HepG2 (cell line): ENCODE data around the gene PALM3. TPM values are rescaled to one million over a fixed set of nuclear protein-coding genes. Genes with fewer than 3 reads are reported as not detected.

ENCODE experiments used
- BCL3 ChIP-seq: sonication (generic); formaldehyde crosslinking; IDR thresholded peaks from 2 replicates; pipeline ENCODE4 v1.5.1; 2020; ENCODE audit warnings: mild to moderate bottlenecking, missing genetic modification reagents, moderate library complexity
- DR1 ChIP-seq: sonication (generic); formaldehyde crosslinking; IDR thresholded peaks from 2 replicates; pipeline ENCODE4 v1.8.0; 2021; ENCODE audit warnings: mild to moderate bottlenecking, missing genetic modification reagents, inconsistent platforms
- EHMT2 ChIP-seq: fragments of 200-600 bp; sonication (generic); IDR thresholded peaks from 2 replicates; pipeline ENCODE4 v1.7.0; 2017; ENCODE audit warnings: antibody characterized with exemption, low read depth, low read length, borderline replicate concordance
- FOXK1 ChIP-seq: sonication (generic); formaldehyde crosslinking; IDR thresholded peaks from 2 replicates; pipeline ENCODE4 v1.4.0; 2020; ENCODE audit warnings: low read depth, missing genetic modification reagents, borderline replicate concordance
- HNRNPH1 ChIP-seq: fragments of 200-400 bp; formaldehyde crosslinking; optimal IDR thresholded peaks from 2 replicates; pipeline ENCODE3; 2017; ENCODE audit warnings: mild to moderate bottlenecking, low read depth, low read length
- MBD4 ChIP-seq: IDR thresholded peaks from 2 replicates; pipeline ENCODE4 v1.6.1; 2012; ENCODE audit warnings: low read length, inconsistent platforms, borderline replicate concordance
- MXD1 ChIP-seq: sonication (generic); formaldehyde crosslinking; IDR thresholded peaks from 2 replicates; pipeline ENCODE4 v1.4.0; 2020; ENCODE audit warnings: mild to moderate bottlenecking, missing genetic modification reagents
- NONO ChIP-seq, 2 experiments: fragments of 450-650 bp in 1 of 2; sonication (generic) in 1 of 2; formaldehyde crosslinking in 1 of 2; IDR thresholded peaks in 1 of 2; conservative IDR thresholded peaks in 1 of 2; 2 replicates each; pipeline versions ENCODE4 v1.6.1 to v1.8.0; 2017 to 2022; ENCODE audit warnings: mild to moderate bottlenecking in 1 of 2, missing genetic modification reagents in 1 of 2, moderate library complexity in 1 of 2
- NR2C2 ChIP-seq: sonication (generic); formaldehyde crosslinking; IDR thresholded peaks from 2 replicates; pipeline ENCODE4 v1.4.0; 2020; ENCODE audit warnings: missing genetic modification reagents, mild to moderate bottlenecking, moderate library complexity, borderline replicate concordance
- PBX3 ChIP-seq: sonication (generic); formaldehyde crosslinking; IDR thresholded peaks from 2 replicates; pipeline ENCODE4 v1.8.1; 2023; ENCODE audit warnings: missing genetic modification reagents, inconsistent platforms, borderline replicate concordance
- RFXAP ChIP-seq: sonication (generic); formaldehyde crosslinking; IDR thresholded peaks from 2 replicates; pipeline ENCODE4 v1.4.0; 2020; ENCODE audit warnings: missing genetic modification reagents, borderline replicate concordance
- SMARCE1 ChIP-seq: fragments of 450-650 bp; IDR thresholded peaks from 2 replicates; pipeline ENCODE4 v1.6.1; 2017; ENCODE audit warnings: borderline replicate concordance
- SP2 ChIP-seq: sonication (generic); formaldehyde crosslinking; IDR thresholded peaks from 2 replicates; pipeline ENCODE4 v1.5.1; 2020; ENCODE audit warnings: mild to moderate bottlenecking, missing genetic modification reagents
- SP5 ChIP-seq: IDR thresholded peaks from 2 replicates; pipeline ENCODE4 v1.6.1; 2016; ENCODE audit warnings: low read depth, borderline replicate concordance
- TEF ChIP-seq: sonication (generic); formaldehyde crosslinking; IDR thresholded peaks from 2 replicates; pipeline ENCODE4 v1.5.0; 2020; ENCODE audit warnings: missing genetic modification reagents
- TFDP1 ChIP-seq: IDR thresholded peaks from 2 replicates; pipeline ENCODE4 v1.6.1; 2016; ENCODE audit warnings: missing compliant biosample characterization, missing genetic modification reagents, borderline replicate concordance
- ZBTB39 ChIP-seq: sonication (generic); formaldehyde crosslinking; IDR thresholded peaks from 2 replicates; pipeline ENCODE4 v1.5.0; 2020; ENCODE audit warnings: missing genetic modification reagents
- ZNF878 ChIP-seq: sonication (generic); formaldehyde crosslinking; IDR thresholded peaks from 2 replicates; pipeline ENCODE4 v1.8.1; 2023; ENCODE audit warnings: mild to moderate bottlenecking, missing genetic modification reagents, moderate library complexity
- ZSCAN31 ChIP-seq: sonication (generic); formaldehyde crosslinking; IDR thresholded peaks from 2 replicates; pipeline ENCODE4 v1.5.0; 2020; ENCODE audit warnings: low read depth, mild to moderate bottlenecking, missing genetic modification reagents
- polyA plus RNA-seq, 8 experiments: library from polyadenylated mRNA; depleted of rRNA in 3 of 8; stranded (reverse) in 7 of 8; unstranded in 1 of 8; fragments of >200 nt; fragmentation: Illumina TruSeq in 4 of 8; extraction: Trizol in 4 of 8; gene quantifications; 2 replicates each; pipeline versions ENCODE4 v1.2.1 to v1.2.3, GENCODE V29; 2011 to 2016; ENCODE audit warnings: low read depth in 4 of 8, missing spikeins in 1 of 8, mixed read lengths in 1 of 8; ENCODE audit not compliant: insufficient read depth in 1 of 8
- total RNA-seq, 5 experiments: library from RNA; depleted of rRNA; stranded (reverse); fragments of >200 nt; fragmentation: Illumina TruSeq; extraction: Trizol; gene quantifications; 2 replicates each; pipeline ENCODE4 v1.2.3, GENCODE V29; 2016; ENCODE audit warnings: low read depth in 1 of 5

Gene PALM3
- total and polyA plus RNA-seq, 2 of the 13 experiments (the other 11 are each of a cell fraction or from before 2014, with no cell fraction given), result 0.79 to 2.4 TPM

- TF ChIP-seq PBX3 (CRISPR knock-in tag), result no peak
- no peak for TF ChIP-seq SP5 (CRISPR knock-in tag)
- TF ChIP-seq MBD4, result no peak
- TF ChIP-seq TFDP1, result no peak
- TF ChIP-seq ZSCAN31 (CRISPR knock-in tag), result peak; percentile 4; the same call in 1 of the 2 replicates
- TF ChIP-seq ZBTB39 (CRISPR knock-in tag), result no peak
- no peak for TF ChIP-seq DR1 (CRISPR knock-in tag)
- no peak for TF ChIP-seq HNRNPH1
- TF ChIP-seq BCL3 (CRISPR knock-in tag), result no peak
- no peak for TF ChIP-seq NONO (IDR thresholded peaks at IDR 0.05)
- TF ChIP-seq NONO (CRISPR knock-in tag; conservative IDR thresholded peaks at IDR 0.05), result no peak
- 0 out of 2 replicates have a peak, but pooled peaks have one; percentile 46 for TF ChIP-seq MXD1 (CRISPR knock-in tag)
- no peak for TF ChIP-seq EHMT2
- no peak for TF ChIP-seq ZNF878
- no peak for TF ChIP-seq TEF (CRISPR knock-in tag)
- no peak for TF ChIP-seq FOXK1 (CRISPR knock-in tag)
- TF ChIP-seq NR2C2 (CRISPR knock-in tag), result no peak
- no peak for TF ChIP-seq RFXAP (CRISPR knock-in tag)
- no peak for TF ChIP-seq SMARCE1
- no peak for TF ChIP-seq SP2 (CRISPR knock-in tag)
Observed at GRCh38 chr19:14081797-14082674, 20.2 kb upstream of the PALM3 start (continued).
